ENCODE results near the gene GTPBP3. TPM values are rescaled to one million over a fixed set of nuclear protein-coding genes. Genes with fewer than 3 reads are reported as not detected.

GTPBP3 gene
- total RNA-seq, 1 donor from 2014 or later: 11.5 TPM

GRCh38 chr19:17305517-17306284, 31.7 kb upstream of the GTPBP3 start, which contains the start of gene MRPL34:
Gene MRPL34 (plus strand): TSS chr19:17305872. CDS start chr19:17305893, 21 bp downstream.
- intact Hi-C loops (cut with DNase I): loop anchor here (1.0 to 2.0 kb wide), 2 partner anchors 31 to 38 kb away; partner anchors contain the start of genes BABAM1 and GTPBP3
- ATAC-seq: peak; percentile 68
- peak; percentile 96 for DNase-seq (ENCODE audit: missing footprints)

DNA sequence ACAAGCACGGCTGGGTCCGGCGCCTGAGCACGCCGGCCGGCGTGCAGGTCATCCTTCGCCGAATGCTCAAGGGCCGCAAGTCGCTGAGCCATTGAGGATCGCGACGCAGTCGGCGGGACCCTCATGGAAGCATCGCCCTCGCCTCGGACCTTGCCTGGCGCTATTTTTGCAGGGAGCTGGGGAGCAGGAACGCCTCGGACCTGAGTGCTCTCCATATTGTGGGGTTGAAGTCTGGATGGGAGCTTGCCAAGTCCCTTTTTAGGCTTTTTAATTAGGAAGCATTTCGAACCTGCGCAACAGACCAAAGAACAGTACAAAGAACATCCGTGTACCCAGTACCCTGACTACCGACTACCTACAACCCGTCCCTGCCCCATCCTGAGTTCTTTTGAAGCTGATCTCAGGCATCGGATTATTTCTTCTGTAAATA, 31.1 kb upstream of the GTPBP3 start:
- DNase-seq (ENCODE audit: missing footprints) (no peak), ATAC-seq (no peak)
- intact Hi-C loops (cut with DNase I): no loop called here

DNA sequence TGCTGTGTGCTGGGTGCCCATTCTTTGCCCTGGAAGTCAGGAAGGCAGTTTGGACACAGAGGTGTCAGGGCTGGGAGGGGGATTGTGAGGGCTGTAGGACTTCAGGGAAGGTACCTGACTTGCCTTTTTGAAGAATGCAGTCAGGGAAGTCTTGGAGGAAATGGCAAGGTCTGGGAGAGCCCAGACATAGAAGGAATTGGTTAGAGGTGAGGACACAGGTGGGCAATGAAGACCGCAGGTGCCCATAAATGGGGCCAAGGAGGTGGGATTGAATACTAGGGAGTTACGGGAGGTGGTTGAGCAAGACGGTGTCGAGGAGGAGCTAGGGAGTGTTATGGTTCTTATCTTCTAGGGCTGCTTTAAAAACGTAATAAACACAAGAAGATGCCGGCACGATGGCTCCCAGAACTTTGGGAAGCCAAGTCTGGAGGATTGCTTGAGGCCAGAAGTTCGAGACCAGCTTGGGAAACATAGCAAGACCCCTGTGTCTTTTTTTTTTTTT, 29.4 kb upstream of the GTPBP3 start:
- intact Hi-C loops (cut with DNase I): no loop called here
- DNase-seq (ENCODE audit: missing footprints) (no peak), ATAC-seq (no peak)

GRCh38 chr19:17309198-17309964, 28.0 kb upstream of the GTPBP3 start, which contains the start of gene DDA1:
Gene DDA1 (plus strand): TSS chr19:17309563. CDS start chr19:17309655, 92 bp downstream.
- intact Hi-C loops (cut with DNase I): no loop called here
- ATAC-seq: peak; percentile 89
- peak; percentile 99 for DNase-seq (ENCODE audit: missing footprints)

- ATAC-seq (no peak), DNase-seq (ENCODE audit: missing footprints) (no peak)
- intact Hi-C loops (cut with DNase I): no loop called here
These were observed 27.3 kb upstream of the GTPBP3 start for GRCh38 chr19:17309965-17310461.

GRCh38 chr19:17311455-17312188, 25.7 kb upstream of the GTPBP3 start:
- ATAC-seq: no peak
- intact Hi-C loops (cut with DNase I): no loop called here
- peak; percentile 15 for DNase-seq (ENCODE audit: missing footprints)

DNA sequence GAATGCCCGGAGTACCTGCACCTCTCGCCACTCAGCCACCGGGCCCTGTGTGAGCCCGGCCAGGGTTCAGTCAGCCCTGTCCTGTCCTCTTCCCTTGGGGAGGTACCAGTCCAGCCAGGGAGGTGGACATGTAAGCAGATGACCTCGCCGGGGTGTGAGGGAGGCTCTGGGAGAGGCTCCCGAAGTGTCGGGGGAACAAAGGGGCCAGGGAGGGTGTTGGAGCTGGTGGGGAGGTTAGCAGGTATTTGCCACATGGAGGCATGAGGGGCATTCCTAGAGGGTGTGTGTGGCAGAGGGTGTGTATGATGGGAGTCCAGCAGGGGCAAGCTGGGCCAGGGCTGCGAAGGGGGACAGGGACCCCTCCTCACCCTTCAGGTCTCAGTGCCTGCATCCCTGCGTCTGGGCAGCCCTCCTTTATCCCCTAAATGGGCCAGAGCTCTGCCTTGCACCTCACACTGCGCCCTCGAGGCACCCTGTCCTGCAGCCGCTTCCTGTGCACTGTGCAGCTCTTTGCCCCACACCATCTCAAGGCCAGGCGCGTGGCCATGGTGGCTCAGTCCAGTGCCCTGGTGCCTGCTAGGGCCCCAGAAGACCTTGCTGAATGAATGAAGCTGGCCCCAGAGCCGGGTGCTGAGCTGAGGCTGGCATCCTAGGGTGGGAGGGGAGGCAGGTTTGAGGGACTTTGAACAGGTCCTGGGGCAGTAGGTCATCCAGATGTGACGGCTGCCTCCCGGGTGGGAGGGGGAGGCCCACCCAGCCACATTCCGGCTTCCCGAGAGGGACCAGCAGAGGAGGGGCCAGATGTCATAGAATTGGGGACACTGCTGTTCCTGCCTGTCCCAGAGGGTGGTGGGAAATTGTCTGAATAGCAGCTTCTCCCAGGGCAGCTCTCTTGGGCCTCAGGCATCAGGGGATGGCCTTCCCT, 24.9 kb upstream of the GTPBP3 start:
- intact Hi-C loops (cut with DNase I): no loop called here
- DNase-seq (ENCODE audit: missing footprints): peak; percentile 37

DNA sequence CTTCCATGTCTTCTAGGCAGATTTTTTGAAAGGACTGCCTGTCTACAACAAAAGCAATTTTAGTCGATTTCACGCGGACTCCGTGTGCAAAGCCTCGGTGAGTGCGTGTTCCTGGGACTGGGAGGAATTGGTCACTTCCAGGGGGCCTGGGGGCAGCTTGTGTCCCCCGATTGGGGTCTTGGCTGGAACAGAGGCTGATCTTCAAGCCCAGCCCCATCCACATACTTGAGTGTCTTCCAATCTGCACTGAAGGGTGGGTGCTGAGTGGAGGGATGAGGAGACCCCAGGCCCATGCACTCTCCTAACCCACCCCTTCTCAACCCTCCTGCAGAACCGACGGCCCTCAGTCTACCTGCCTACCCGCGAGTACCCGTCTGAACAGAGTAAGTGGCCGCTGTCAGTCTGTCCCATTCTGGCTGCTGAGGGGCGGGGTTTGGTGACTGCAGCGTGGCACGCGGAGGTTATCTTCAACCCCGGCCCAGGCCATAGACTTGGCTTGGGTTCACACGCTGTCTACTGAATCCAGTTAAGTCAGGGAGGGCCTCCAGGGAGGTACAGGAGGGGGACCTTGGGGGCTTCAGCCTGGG, 23.3 kb upstream of the GTPBP3 start:
- ATAC-seq (no peak), DNase-seq (ENCODE audit: missing footprints) (no peak)
- intact Hi-C loops (cut with DNase I): no loop called here

More for the DNA sequence above, 24.9 kb upstream of the GTPBP3 start:
- ATAC-seq: no peak

DNA sequence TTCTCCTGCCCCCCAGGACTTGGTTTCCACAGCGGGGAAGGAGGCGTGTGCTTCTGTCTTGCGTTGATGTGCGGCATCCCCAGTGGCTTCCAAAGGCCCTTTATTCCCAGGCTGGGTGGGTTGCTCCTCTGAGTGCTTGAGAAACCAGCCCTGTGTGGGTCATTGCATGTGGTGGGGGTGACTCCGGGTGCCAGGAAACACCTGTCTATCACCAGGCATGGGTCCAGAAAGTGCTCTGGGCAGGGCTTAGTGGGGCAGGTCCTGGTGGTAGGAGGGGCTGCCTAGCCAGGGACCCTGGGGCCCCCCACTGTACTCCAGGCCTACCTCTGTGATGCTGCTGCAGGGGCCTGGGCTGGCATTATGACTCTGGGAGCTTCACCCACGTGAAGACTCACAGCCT, 18.4 kb upstream of the GTPBP3 start:
- ATAC-seq (no peak), DNase-seq (ENCODE audit: missing footprints) (no peak)
- intact Hi-C loops (cut with DNase I): no loop called here

GRCh38 chr19:17319473-17320238, 17.7 kb upstream of the GTPBP3 start:
- DNase-seq (ENCODE audit: missing footprints) (no peak), ATAC-seq (no peak)
- intact Hi-C loops (cut with DNase I): no loop called here

GRCh38 chr19:17320435-17320834, 16.9 kb upstream of the GTPBP3 start:
- DNase-seq (ENCODE audit: missing footprints) (no peak), ATAC-seq (no peak)
- intact Hi-C loops (cut with DNase I): no loop called here

- intact Hi-C loops (cut with DNase I): no loop called here
- ATAC-seq (no peak), DNase-seq (ENCODE audit: missing footprints) (no peak)
These were observed 15.5 kb upstream of the GTPBP3 start for GRCh38 chr19:17321655-17322489.

DNA sequence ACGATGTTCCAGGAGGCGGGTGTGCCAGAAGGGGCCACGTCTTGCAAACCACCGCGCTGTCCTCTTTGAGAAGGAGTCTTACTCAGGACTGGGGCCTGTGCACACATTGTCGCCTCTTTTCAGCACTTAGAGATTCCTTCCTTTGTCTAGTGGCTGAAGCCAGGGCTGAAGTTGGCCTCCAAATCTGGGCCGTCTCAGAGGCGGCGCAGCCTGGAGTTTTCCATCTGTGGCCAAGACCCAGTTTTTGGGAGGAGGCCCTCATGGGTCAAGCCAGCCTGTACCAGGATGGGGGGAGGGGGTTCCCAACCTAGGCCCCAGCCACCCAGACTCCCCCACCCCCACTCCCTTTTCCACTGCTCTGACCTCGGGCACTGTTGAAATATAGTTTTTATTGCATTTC, 14.5 kb upstream of the GTPBP3 start:
- ATAC-seq: no peak
- intact Hi-C loops (cut with DNase I): no loop called here
- DNase-seq (ENCODE audit: missing footprints): no peak

DNA sequence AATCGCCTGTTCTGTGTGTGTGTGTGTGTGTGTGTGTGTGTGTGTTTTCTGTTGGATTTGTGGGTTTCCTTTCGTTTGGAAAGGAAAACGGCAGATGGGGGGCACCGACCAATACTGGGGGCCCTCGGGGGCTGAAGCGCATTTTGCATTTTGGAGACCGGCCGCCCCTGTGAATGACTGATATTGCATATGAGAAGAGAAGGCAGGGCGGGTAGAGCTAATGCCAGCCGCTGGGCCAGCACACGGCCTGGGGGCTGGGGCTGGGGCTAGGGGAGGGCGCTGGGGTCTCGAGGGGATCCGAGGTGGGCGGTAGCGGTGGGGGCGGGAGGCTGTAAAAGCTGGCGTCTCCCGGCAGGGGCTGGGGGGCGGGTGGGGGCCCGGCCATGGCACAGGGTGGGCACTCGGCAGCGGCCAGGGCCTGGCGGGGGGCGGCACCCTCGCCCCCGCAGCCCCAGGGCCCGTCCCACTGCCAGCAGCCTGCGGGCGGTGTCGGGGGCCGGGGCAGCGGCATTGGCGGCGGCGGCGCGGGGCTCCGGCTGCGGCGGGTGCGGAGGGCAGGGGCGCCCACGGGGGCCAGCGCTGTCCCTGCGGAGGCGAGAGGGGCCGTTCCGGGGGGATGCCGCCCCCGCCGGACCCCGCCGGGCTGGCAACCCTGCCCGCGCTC, 13.9 kb upstream of the GTPBP3 start:
- DNase-seq (ENCODE audit: missing footprints) (no peak), ATAC-seq (no peak)
- intact Hi-C loops (cut with DNase I): no loop called here

GRCh38 chr19:17323964-17324332, 13.4 kb upstream of the GTPBP3 start:
- intact Hi-C loops (cut with DNase I): no loop called here
- ATAC-seq (no peak), DNase-seq (ENCODE audit: missing footprints) (no peak)
